ENCODE results near the gene TTPAL. TPM values are rescaled to one million over a fixed set of nuclear protein-coding genes. Genes with fewer than 3 reads are reported as not detected.
A peak's percentile ranks its signal among the peaks of the same experiment; 100 is the strongest.

Gene TTPAL
- total and polyA plus RNA-seq, 7 donors, result 3.0 to 10.0 (median 7.2) TPM

- no peaks in the 10 kb centered on the region for H3K36me3 ChIP-seq
- peaks cover 0 to 4% (median 0%) of the 10 kb centered on the region in 3 donors for H3K27me3 ChIP-seq
- no peaks in the 10 kb centered on the region for H3K4me1 ChIP-seq
- no peak overlapping the region for H3K4me3 ChIP-seq
- intact Hi-C loops (cut with DNase I), result no loop called here
- WGBS, 2 donors, result 7 to 38% methylated on average over 12 of the region's 12 CpGs
- TF ChIP-seq POLR2A (IDR thresholded peaks at IDR 0.05) (peak in 1 of 2 donors; percentile 19), EP300 (IDR thresholded peaks at IDR 0.05) (no peak)
- no peaks in the 10 kb centered on the region for H3K9me3 ChIP-seq
- DNase-seq, result no peak
- H3K27ac ChIP-seq, result no peak overlapping the region
Measured at GRCh38 chr20:44442298-44443070, 33.2 kb upstream of the TTPAL start.

GRCh38 chr20:44445742-44446710, 29.6 kb upstream of the TTPAL start:
- DNase-seq, result no peak
- intact Hi-C loops (cut with DNase I), result no loop called here
- Histone ChIP-seq H3K27me3 (peaks cover 0 to 7% (median 0%) of the 10 kb centered on the region in 3 donors), H3K9me3 (no peaks in the 10 kb centered on the region), H3K27ac (no peak overlapping the region), H3K4me3 (no peak overlapping the region), H3K4me1 (no peaks in the 10 kb centered on the region), H3K36me3 (no peaks in the 10 kb centered on the region)
- 31 to 67% methylated on average over 6 of the region's 6 CpGs for WGBS, 2 donors
- TF ChIP-seq POLR2A (IDR thresholded peaks at IDR 0.05) (no peak), EP300 (IDR thresholded peaks at IDR 0.05) (no peak), POLR2AphosphoS5 (IDR thresholded peaks at IDR 0.05) (no peak)
- TF ChIP-seq, protein P1, sequence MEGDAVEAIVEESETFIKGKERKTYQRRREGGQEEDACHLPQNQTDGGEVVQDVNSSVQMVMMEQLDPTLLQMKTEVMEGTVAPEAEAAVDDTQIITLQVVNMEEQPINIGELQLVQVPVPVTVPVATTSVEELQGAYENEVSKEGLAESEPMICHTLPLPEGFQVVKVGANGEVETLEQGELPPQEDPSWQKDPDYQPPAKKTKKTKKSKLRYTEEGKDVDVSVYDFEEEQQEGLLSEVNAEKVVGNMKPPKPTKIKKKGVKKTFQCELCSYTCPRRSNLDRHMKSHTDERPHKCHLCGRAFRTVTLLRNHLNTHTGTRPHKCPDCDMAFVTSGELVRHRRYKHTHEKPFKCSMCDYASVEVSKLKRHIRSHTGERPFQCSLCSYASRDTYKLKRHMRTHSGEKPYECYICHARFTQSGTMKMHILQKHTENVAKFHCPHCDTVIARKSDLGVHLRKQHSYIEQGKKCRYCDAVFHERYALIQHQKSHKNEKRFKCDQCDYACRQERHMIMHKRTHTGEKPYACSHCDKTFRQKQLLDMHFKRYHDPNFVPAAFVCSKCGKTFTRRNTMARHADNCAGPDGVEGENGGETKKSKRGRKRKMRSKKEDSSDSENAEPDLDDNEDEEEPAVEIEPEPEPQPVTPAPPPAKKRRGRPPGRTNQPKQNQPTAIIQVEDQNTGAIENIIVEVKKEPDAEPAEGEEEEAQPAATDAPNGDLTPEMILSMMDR (IDR thresholded peaks at IDR 0.05), result no peak

DNA sequence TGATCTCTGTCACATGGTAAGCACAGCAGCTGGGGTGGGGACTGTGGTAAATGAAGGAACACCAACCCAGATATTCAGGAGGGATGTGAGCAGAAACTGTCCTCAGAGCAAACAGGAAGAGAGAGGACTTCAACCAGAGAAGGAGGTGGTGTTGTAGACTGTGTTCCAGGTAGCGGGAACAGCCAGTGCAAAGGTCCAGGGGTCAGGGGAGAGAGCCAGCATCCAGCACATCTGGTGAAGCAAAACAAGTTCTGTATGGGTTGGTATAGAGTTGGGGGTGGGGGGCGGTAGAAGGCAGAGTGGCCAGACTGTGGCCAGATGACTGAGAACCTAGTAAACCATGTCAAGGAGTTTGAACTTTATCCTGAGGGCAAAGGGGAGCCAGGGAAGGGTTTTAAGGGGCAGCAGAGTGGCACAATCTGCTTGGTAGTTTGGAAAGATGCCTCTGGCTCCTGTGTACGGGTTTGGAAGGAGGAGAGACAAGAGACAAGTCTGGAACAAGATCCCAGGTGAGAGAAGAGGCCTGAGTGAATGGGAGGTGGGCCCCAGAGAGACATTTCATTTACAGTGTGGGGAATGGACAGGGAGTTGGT, 27.8 kb upstream of the TTPAL start:
- intact Hi-C loops (cut with DNase I), result no loop called here
- WGBS, 2 donors, result 62 to 83% methylated on average over 3 of the region's 3 CpGs
- TF ChIP-seq EP300 (IDR thresholded peaks at IDR 0.05) (no peak), POLR2AphosphoS5 (IDR thresholded peaks at IDR 0.05) (no peak), POLR2A (IDR thresholded peaks at IDR 0.05) (no peak)
- TF ChIP-seq, protein P1 (IDR thresholded peaks at IDR 0.05), result no peak

DNA sequence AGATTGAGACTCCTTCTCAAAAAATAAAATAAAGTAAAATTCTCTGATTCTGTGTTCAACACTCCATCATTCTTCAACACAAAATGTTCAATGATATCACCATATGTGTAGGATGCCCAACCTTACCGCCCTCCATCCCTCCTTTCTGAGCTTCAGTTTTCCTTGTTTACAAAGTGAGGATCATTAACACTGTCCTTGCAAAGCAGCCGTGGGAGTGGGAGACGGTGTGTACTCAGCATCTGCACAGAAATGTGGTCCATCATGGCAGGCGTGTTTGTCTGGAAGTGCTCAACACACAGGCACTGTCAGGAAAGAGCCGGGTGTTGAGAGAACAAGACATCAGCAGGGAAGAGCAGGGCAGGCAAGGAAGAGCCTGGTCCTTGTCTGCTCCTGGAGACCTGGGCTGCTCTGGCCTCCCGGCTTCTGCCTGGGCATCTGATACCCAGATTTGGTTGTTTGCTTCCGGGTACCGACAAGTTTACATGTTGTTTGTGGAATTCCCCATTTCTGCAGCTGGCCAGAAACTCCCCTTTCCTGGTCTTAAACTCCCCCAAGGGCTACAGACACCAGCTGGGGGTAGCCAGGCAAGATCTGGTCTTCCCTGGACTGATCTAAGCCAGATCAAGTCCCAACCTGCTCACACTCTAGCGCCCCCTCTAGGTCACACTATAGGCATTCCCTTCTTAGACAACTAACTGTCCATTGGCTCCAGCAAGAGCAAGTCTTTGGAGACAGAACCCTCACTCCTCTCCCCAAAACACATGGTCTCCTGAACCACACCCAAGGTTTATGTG, 26.7 kb upstream of the TTPAL start:
- TF ChIP-seq POLR2AphosphoS5 (IDR thresholded peaks at IDR 0.05) (no peak), EP300 (IDR thresholded peaks at IDR 0.05) (no peak), POLR2A (IDR thresholded peaks at IDR 0.05) (no peak)
- TF ChIP-seq, protein P1 (IDR thresholded peaks at IDR 0.05), result no peak
- intact Hi-C loops (cut with DNase I), result no loop called here
- 63 to 65% methylated on average over 9 of the region's 9 CpGs for WGBS, 2 donors

More for the DNA sequence above, 27.8 kb upstream of the TTPAL start:
- Histone ChIP-seq H3K27ac (no peak overlapping the region), H3K4me3 (no peak overlapping the region), H3K36me3 (no peaks in the 10 kb centered on the region), H3K4me1 (no peaks in the 10 kb centered on the region), H3K9me3 (no peaks in the 10 kb centered on the region), H3K27me3 (peaks cover 0 to 7% (median 0%) of the 10 kb centered on the region in 3 donors)
- DNase-seq, result no peak

More for the DNA sequence above, 26.7 kb upstream of the TTPAL start:
- Histone ChIP-seq H3K27ac (no peak overlapping the region), H3K9me3 (no peaks in the 10 kb centered on the region), H3K4me1 (no peaks in the 10 kb centered on the region), H3K36me3 (no peaks in the 10 kb centered on the region), H3K4me3 (no peak overlapping the region), H3K27me3 (peaks cover 0 to 7% (median 0%) of the 10 kb centered on the region in 3 donors)
- DNase-seq, result no peak

Data from sigmoid colon (tissue), 7 donors.